Measurements from ENCODE around the gene IRAK2. TPM values are rescaled to one million over a fixed set of nuclear protein-coding genes. Genes with fewer than 3 reads are reported as not detected.

IRAK2 gene
- total RNA-seq, 1 experiment from 2014 or later: 0.61 TPM

DNA sequence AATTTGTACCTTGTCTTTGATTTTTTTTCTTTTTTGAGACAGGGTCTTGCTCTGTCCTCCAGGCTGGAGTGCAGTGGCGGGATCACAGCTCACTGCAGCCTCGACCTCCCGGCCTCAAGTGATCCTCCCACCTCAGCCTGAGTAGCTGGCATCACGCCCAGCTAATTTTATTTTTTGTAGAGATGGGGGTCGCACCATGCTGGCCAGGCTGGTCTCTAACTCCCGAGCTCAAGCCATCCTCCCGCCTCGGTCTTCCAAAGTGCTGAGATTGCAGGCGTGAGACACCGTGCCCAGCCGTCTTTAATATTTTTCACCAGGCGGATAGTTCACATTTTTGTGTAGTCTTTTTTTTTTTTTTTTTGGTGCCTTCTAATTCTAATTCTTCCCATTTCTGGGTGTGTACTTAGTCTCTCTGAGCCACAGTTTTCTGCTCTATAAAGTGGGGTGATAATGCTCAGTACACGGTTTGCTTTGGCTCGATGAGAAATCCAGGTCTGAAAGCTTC is 83.0 kb downstream of the IRAK2 start:
- H2AFZ ChIP-seq (ENCODE audit: low read length): no peak overlapping the region
- peaks cover 27 to 46% (median 36%) of the 10 kb centered on the region in 3 experiments; a peak in 6 of 7 replicates for H3K36me3 Mint-ChIP-seq (ENCODE audit: insufficient read depth in 1 of 3, low read depth in 3 of 3)
- no peak overlapping the region for H3K9ac ChIP-seq (ENCODE audit: extremely low read depth, insufficient read length, low read length)

More for the DNA sequence above, 83.0 kb downstream of the IRAK2 start:
- H3K4me2 ChIP-seq (ENCODE audit: insufficient read depth, insufficient read length, low read length): peak overlapping the region; percentile 43
- H3K14ac ChIP-seq (ENCODE audit: insufficient read depth, low read length): no peak overlapping the region
- peaks cover 13% of the 10 kb centered on the region for H3K23me2 ChIP-seq (ENCODE audit: insufficient read length, low read depth, low read length, poor library complexity, severe bottlenecking)
- no peaks in the 10 kb centered on the region for H3K9me3 ChIP-seq (ENCODE audit: control insufficient read depth, low read depth, low read length)
- H3K79me1 ChIP-seq (ENCODE audit: insufficient read depth, low read depth, low read length, poor library complexity, severe bottlenecking): no peaks in the 10 kb centered on the region
- Mint-ChIP-seq H3K4me1 (peaks cover 24 to 26% of the 10 kb centered on the region in 2 experiments), H3K27me3 (ENCODE audit: low read depth) (peaks cover 17% of the 10 kb centered on the region), H3K9me3 (peaks cover 33 to 34% of the 10 kb centered on the region in 2 experiments), H3K4me3 (peak overlapping the region; percentile 67 to 83), H3K27ac (peak overlapping the region; percentile 47 to 94 (median 55); a peak in 4 of 7 replicates)
- no peak overlapping the region for H2BK5ac ChIP-seq (ENCODE audit: insufficient read length, low read length)
- H4K5ac ChIP-seq (ENCODE audit: insufficient read length, low read depth, low read length): no peak overlapping the region
- no peaks in the 10 kb centered on the region for H4K20me1 ChIP-seq (ENCODE audit: control insufficient read depth, insufficient read depth, insufficient read length)
- no peak overlapping the region for H2BK15ac ChIP-seq (ENCODE audit: low read depth, low read length)
- no peak overlapping the region for H2BK120ac ChIP-seq (ENCODE audit: low read depth, low read length, poor library complexity, severe bottlenecking)
- no peak overlapping the region for H3K56ac ChIP-seq (ENCODE audit: insufficient read length, low read depth, low read length)
- H4K8ac ChIP-seq (replicated peaks; ENCODE audit: insufficient read length, low read depth, low read length): no peak overlapping the region
- no peak overlapping the region for H2AK5ac ChIP-seq (ENCODE audit: insufficient read length, low read length)
- no peak overlapping the region for H2BK20ac ChIP-seq (ENCODE audit: low read depth, low read length, poor library complexity, severe bottlenecking)
- no CpG with 5 or more reads among the region's 14 CpGs for WGBS (ENCODE audit: extremely low coverage, insufficient read length, low lambda C conversion rate)
- no peak overlapping the region for H3K27ac ChIP-seq (ENCODE audit: insufficient read length, low read depth, low read length)
- no peaks in the 10 kb centered on the region for H3K27me3 ChIP-seq (ENCODE audit: insufficient read depth, low read length)
- peaks cover 8% of the 10 kb centered on the region; the same call in 1 of the 2 replicates for H3K79me2 ChIP-seq (ENCODE audit: insufficient read depth, low read length)
- no peak overlapping the region for H3T11ph ChIP-seq (ENCODE audit: low read length)
- no peak overlapping the region for H3K4ac ChIP-seq (ENCODE audit: low read depth, low read length)
- H3K4me1 ChIP-seq (ENCODE audit: insufficient read depth, low read length): peaks cover 3% of the 10 kb centered on the region; the same call in 1 of the 2 replicates
- H2BK12ac ChIP-seq (ENCODE audit: insufficient read length, low read depth, low read length): no peak overlapping the region
- no peak overlapping the region for H3K23ac ChIP-seq (ENCODE audit: insufficient read length, low read depth, low read length)
- no peak for DNase-seq
- no peak overlapping the region for H4K91ac ChIP-seq (ENCODE audit: insufficient read length, low read depth, low read length)
- no peak overlapping the region for H3K18ac ChIP-seq (ENCODE audit: insufficient read length, low read depth, low read length)
- TF ChIP-seq, protein P1, sequence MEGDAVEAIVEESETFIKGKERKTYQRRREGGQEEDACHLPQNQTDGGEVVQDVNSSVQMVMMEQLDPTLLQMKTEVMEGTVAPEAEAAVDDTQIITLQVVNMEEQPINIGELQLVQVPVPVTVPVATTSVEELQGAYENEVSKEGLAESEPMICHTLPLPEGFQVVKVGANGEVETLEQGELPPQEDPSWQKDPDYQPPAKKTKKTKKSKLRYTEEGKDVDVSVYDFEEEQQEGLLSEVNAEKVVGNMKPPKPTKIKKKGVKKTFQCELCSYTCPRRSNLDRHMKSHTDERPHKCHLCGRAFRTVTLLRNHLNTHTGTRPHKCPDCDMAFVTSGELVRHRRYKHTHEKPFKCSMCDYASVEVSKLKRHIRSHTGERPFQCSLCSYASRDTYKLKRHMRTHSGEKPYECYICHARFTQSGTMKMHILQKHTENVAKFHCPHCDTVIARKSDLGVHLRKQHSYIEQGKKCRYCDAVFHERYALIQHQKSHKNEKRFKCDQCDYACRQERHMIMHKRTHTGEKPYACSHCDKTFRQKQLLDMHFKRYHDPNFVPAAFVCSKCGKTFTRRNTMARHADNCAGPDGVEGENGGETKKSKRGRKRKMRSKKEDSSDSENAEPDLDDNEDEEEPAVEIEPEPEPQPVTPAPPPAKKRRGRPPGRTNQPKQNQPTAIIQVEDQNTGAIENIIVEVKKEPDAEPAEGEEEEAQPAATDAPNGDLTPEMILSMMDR (conservative IDR thresholded peaks at IDR 0.05): no peak

All from H9 (cell line).